Transverse colon (tissue), 4 donors: ENCODE data around the gene PPP1R15A.

Experiments used
- POLR2A ChIP-seq: fragments of 450-650 bp; IDR thresholded peaks from one replicate; pipeline ENCODE4 v1.6.1; 2016; ENCODE audit warnings: antibody characterized with exemption, mild to moderate bottlenecking, moderate library complexity
- POLR2AphosphoS5 ChIP-seq, 3 donors: sonication (generic); formaldehyde crosslinking; IDR thresholded peaks; one replicate each; pipeline ENCODE4 v1.6.1; 2016; ENCODE audit warnings: antibody characterized with exemption in 3 of 3
- TF ChIP-seq, protein P1 (sequence below), 5 experiments: fragments of 200-600 bp in 3 of 5; fragments of 450-650 bp in 2 of 5; sonication (generic) in 3 of 5; IDR thresholded peaks; 1 replicate in 2 of 5; 2 replicates in 3 of 5; pipeline ENCODE4 v1.5.1; 2016 to 2017; ENCODE audit warnings: antibody characterized with exemption in 5 of 5, inconsistent platforms in 3 of 5, mild to moderate bottlenecking in 2 of 5, moderate library complexity in 1 of 5

DNA sequence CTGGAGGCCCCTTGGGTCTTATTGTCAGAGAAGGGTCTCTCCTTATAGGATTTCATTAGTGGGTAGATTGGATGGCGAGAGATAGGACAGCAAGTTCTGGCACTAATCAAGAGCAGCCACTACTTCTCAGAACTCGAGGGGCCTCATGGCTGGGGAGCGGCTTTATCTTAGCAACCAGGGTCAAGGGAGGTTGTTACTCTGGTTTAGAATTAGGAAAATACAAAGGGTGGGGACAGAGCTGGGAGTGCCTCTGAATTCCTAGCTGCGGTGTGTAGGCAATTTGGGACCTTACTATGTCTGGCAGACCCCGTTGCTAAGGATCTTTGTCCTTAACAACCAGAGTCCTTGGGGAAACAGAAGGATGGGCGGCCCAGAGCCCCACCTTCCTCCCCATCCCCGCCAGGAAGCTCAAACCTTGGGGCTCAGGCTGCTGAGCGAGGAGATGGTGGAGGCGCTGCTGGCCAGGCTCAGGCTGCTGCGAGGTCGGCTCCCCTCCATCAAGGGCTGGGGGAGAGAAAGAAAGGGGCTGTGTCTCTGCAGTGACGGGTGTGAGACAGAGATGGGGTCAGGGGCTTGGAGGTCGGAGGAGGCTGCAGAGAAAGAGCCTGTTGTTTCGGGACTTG, 5.0 kb upstream of the PPP1R15A start:
- TF ChIP-seq, protein P1, sequence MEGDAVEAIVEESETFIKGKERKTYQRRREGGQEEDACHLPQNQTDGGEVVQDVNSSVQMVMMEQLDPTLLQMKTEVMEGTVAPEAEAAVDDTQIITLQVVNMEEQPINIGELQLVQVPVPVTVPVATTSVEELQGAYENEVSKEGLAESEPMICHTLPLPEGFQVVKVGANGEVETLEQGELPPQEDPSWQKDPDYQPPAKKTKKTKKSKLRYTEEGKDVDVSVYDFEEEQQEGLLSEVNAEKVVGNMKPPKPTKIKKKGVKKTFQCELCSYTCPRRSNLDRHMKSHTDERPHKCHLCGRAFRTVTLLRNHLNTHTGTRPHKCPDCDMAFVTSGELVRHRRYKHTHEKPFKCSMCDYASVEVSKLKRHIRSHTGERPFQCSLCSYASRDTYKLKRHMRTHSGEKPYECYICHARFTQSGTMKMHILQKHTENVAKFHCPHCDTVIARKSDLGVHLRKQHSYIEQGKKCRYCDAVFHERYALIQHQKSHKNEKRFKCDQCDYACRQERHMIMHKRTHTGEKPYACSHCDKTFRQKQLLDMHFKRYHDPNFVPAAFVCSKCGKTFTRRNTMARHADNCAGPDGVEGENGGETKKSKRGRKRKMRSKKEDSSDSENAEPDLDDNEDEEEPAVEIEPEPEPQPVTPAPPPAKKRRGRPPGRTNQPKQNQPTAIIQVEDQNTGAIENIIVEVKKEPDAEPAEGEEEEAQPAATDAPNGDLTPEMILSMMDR (IDR thresholded peaks at IDR 0.05) = no peak
- TF ChIP-seq POLR2AphosphoS5 (IDR thresholded peaks at IDR 0.05) (no peak), POLR2A (no peak)
